B cell (primary cell): Measurements from ENCODE around the gene ZNF211. TPM values are rescaled to one million over a fixed set of nuclear protein-coding genes. Genes with fewer than 3 reads are reported as not detected.

ENCODE experiments used
- ATAC-seq: fragments of 200-7000 bp; cut with Tn5 transposase; one replicate; pipeline ENCODE4 v1.10.0; 2021; ENCODE audit warnings: low read depth, mild to moderate bottlenecking, moderate number of reproducible peaks, moderate library complexity
- CTCF ChIA-PET: fragments of 350-600 bp; sonication (Branson Sonifier 250); formaldehyde crosslinking; loops from one replicate; lab custom pipeline; 2021; ENCODE audit warnings: antibody characterized with exemption, inconsistent platforms; lab: Charles Lee
- POLR2A ChIA-PET: fragments of 350-600 bp; sonication (Branson Sonifier 250); formaldehyde crosslinking; loops from one replicate; lab custom pipeline; 2021; ENCODE audit warnings: antibody characterized with exemption; lab: Charles Lee
- DNase-seq: peaks from one replicate; pipeline ENCODE4 v3.0.0; 2013
- H2AFZ ChIP-seq: 2 replicates; pipeline ENCODE4 v1.6.1; 2012; ENCODE audit warnings: mild to moderate bottlenecking, low read depth, low read length; ENCODE audit not compliant: insufficient read depth, poor library complexity, severe bottlenecking
- H3K27ac ChIP-seq, 2 donors: 1 replicate in 1 of 2; 2 replicates in 1 of 2; pipeline ENCODE4 v1.5.1; 2012 to 2013; ENCODE audit warnings: low read length in 2 of 2, mild to moderate bottlenecking in 2 of 2, moderate library complexity in 1 of 2
- H3K27me3 ChIP-seq, 4 experiments: fragments of 200-600 bp in 1 of 4; sonication (generic) in 1 of 4; replicated peaks in 1 of 4; 1 replicate in 2 of 4; 2 replicates in 2 of 4; pipeline versions ENCODE4 v1.6.1 to v1.7.0; 2013 to 2016; ENCODE audit warnings: low read length in 3 of 4, mild to moderate bottlenecking in 2 of 4, mixed read lengths in 1 of 4, moderate library complexity in 1 of 4; ENCODE audit not compliant: insufficient read depth in 4 of 4, control insufficient read depth in 3 of 4; ENCODE audit errors: control extremely low read depth in 1 of 4
- H3K36me3 ChIP-seq, 2 experiments: replicated peaks in 1 of 2; 1 replicate in 1 of 2; 2 replicates in 1 of 2; pipeline versions ENCODE4 v1.6.1 to v1.7.1; 2013; ENCODE audit warnings: low read length in 1 of 2; ENCODE audit not compliant: insufficient read depth in 2 of 2, control insufficient read depth in 1 of 2; ENCODE audit errors: control extremely low read depth in 1 of 2, extremely low read depth in 1 of 2
- H3K4me1 ChIP-seq, 2 donors: fragments of 200-600 bp in 1 of 2; sonication (generic) in 1 of 2; 1 replicate in 1 of 2; 2 replicates in 1 of 2; pipeline versions ENCODE4 v1.5.1 to v1.6.1; 2013 to 2017; ENCODE audit warnings: low read length in 2 of 2; ENCODE audit not compliant: control insufficient read depth in 2 of 2, insufficient read depth in 2 of 2
- H3K4me2 ChIP-seq: replicated peaks from 2 replicates; pipeline ENCODE3; 2012; ENCODE audit warnings: mild to moderate bottlenecking, low read depth, low read length; ENCODE audit not compliant: poor library complexity, severe bottlenecking
- H3K4me3 ChIP-seq, 5 experiments: fragments of 200-600 bp in 1 of 5; sonication (generic) in 1 of 5; 1 replicate in 3 of 5; 2 replicates in 2 of 5; pipeline versions ENCODE4 v1.5.1 to v1.7.0; 2011 to 2016; ENCODE audit warnings: low read length in 4 of 5, mild to moderate bottlenecking in 4 of 5, low read depth in 2 of 5, control low read depth in 1 of 5, moderate library complexity in 1 of 5; ENCODE audit not compliant: insufficient read depth in 1 of 5; ENCODE audit errors: control extremely low read depth in 1 of 5, extremely low read depth in 1 of 5
- H3K79me2 ChIP-seq: fragments of 200-600 bp; sonication (generic); one replicate; pipeline ENCODE4 v1.6.0; 2016; ENCODE audit warnings: low read length; ENCODE audit not compliant: control insufficient read depth, insufficient read depth
- H3K9ac ChIP-seq: fragments of 200-600 bp; sonication (generic); 2 replicates; pipeline ENCODE4 v1.6.1; 2017; ENCODE audit warnings: mild to moderate bottlenecking, low read length, moderate library complexity
- H3K9me3 ChIP-seq, 3 donors: one replicate each; pipeline versions ENCODE4 v1.6.1 to v1.7.1; 2013; ENCODE audit warnings: low read length in 2 of 3; ENCODE audit not compliant: control insufficient read depth in 2 of 3, insufficient read depth in 1 of 3; ENCODE audit errors: control extremely low read depth in 1 of 3
- H4K20me1 ChIP-seq: 2 replicates; pipeline ENCODE4 v1.6.0; 2012; ENCODE audit warnings: mild to moderate bottlenecking, low read length; ENCODE audit not compliant: insufficient read depth, control insufficient read depth, poor library complexity, severe bottlenecking
- H3K27ac Mint-ChIP-seq: one replicate; pipeline ENCODE4 v1.8.0; 2021; ENCODE audit warnings: mixed read lengths
- H3K27me3 Mint-ChIP-seq: one replicate; pipeline ENCODE4 v1.8.0; 2021; ENCODE audit warnings: mixed read lengths
- H3K4me1 Mint-ChIP-seq: one replicate; pipeline ENCODE4 v1.8.0; 2021; ENCODE audit warnings: mixed read lengths
- H3K4me3 Mint-ChIP-seq: one replicate; pipeline ENCODE4 v1.8.0; 2021; ENCODE audit warnings: mixed read lengths
- H3K9me3 Mint-ChIP-seq: one replicate; pipeline ENCODE4 v1.8.0; 2022; ENCODE audit warnings: mixed read lengths; ENCODE audit not compliant: insufficient read depth
- EZH2 ChIP-seq: IDR thresholded peaks from 2 replicates; pipeline ENCODE4 v1.6.1; 2012; ENCODE audit warnings: borderline replicate concordance, low read depth, mild to moderate bottlenecking, moderate library complexity, low read length; ENCODE audit not compliant: insufficient read depth, poor library complexity, severe bottlenecking
- WGBS: methylation state at CpG from one replicate; pipeline ENCODE4 v1.1.5; 2013; ENCODE audit warnings: missing lambda C conversion rate; ENCODE audit not compliant: insufficient coverage; 5-methylcytosine and 5-hydroxymethylcytosine counted together
- intact Hi-C: fragments of 100-400 bp; cut with micrococcal nuclease; formaldehyde crosslinking; loops from one replicate; pipeline ENCODE4 v1.10.0; 2022
- polyA plus RNA-seq: library from polyadenylated mRNA; depleted of rRNA; stranded (reverse); fragments of >200 nt; gene quantifications from 2 replicates; pipeline ENCODE4 v1.2.3, GENCODE V29; 2012
- total RNA-seq, 2 donors: library from RNA; stranded (reverse); fragments of 120-200 nt in 1 of 2; gene quantifications; 1 replicate in 1 of 2; 2 replicates in 1 of 2; pipeline versions ENCODE4 v1.2.3 to v1.2.4, GENCODE V29; 2013 to 2022
- TF ChIP-seq, protein P1 (sequence below): fragments of 200-600 bp; IDR thresholded peaks from one replicate; pipeline ENCODE4 v1.8.0; 2022; ENCODE audit warnings: antibody characterized with exemption, mild to moderate bottlenecking

The ZNF211 gene
- total and polyA plus RNA-seq, 2 donors (not counting 1 experiment from before 2014, with no cell fraction given): 24.4 to 53.5 TPM

DNA sequence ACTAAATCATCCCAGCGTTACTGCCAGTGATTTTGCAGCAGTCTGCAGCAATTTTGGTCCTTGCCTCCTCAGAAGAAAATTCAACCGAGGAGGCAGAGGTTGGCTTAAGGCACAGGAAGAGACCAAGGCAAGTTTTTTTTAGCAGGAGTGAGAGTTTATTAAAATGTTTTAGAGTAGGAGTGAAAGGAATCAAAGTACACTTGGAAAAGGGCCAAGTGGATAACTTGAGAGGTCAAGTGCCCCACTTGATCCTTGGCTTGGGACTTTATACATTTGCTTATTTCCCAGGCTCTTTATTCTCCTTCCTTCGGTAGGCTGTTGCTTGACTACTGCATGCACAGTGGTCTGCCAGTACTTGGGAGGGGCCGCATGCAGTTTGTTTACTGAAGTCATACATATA is 21.9 kb upstream of the ZNF211 start:
- Histone ChIP-seq H3K4me1 (peaks cover 14 to 21% of the 10 kb centered on the region in 2 donors), H3K36me3 (peaks cover 6 to 19% of the 10 kb centered on the region in 2 experiments), H3K4me3 (no peak overlapping the region), H3K9me3 (peaks cover 2 to 25% (median 21%) of the 10 kb centered on the region in 3 donors), H3K27ac (no peak overlapping the region), H3K79me2 (peaks cover 30% of the 10 kb centered on the region), H3K4me2 (no peak overlapping the region), H2AFZ (no peak overlapping the region), H3K27me3 (no peaks in the 10 kb centered on the region), H3K9ac (no peak overlapping the region), H4K20me1 (no peaks in the 10 kb centered on the region)
- 80% methylated on average over 1 of the region's 4 CpGs for WGBS
- H3K9me3 Mint-ChIP-seq: peaks cover 9% of the 10 kb centered on the region
- no peaks in the 10 kb centered on the region for H3K27me3 Mint-ChIP-seq
- ChIA-PET CTCF (no interaction called here), POLR2A (no interaction called here)
- H3K4me3 Mint-ChIP-seq: no peak overlapping the region
- TF ChIP-seq, protein P1, sequence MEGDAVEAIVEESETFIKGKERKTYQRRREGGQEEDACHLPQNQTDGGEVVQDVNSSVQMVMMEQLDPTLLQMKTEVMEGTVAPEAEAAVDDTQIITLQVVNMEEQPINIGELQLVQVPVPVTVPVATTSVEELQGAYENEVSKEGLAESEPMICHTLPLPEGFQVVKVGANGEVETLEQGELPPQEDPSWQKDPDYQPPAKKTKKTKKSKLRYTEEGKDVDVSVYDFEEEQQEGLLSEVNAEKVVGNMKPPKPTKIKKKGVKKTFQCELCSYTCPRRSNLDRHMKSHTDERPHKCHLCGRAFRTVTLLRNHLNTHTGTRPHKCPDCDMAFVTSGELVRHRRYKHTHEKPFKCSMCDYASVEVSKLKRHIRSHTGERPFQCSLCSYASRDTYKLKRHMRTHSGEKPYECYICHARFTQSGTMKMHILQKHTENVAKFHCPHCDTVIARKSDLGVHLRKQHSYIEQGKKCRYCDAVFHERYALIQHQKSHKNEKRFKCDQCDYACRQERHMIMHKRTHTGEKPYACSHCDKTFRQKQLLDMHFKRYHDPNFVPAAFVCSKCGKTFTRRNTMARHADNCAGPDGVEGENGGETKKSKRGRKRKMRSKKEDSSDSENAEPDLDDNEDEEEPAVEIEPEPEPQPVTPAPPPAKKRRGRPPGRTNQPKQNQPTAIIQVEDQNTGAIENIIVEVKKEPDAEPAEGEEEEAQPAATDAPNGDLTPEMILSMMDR: no peak
- TF ChIP-seq EZH2: no peak
- no peak for DNase-seq
- no peak overlapping the region for H3K27ac Mint-ChIP-seq
- H3K4me1 Mint-ChIP-seq: peaks cover 21% of the 10 kb centered on the region
- intact Hi-C loops: no loop called here
- no peak for ATAC-seq

DNA sequence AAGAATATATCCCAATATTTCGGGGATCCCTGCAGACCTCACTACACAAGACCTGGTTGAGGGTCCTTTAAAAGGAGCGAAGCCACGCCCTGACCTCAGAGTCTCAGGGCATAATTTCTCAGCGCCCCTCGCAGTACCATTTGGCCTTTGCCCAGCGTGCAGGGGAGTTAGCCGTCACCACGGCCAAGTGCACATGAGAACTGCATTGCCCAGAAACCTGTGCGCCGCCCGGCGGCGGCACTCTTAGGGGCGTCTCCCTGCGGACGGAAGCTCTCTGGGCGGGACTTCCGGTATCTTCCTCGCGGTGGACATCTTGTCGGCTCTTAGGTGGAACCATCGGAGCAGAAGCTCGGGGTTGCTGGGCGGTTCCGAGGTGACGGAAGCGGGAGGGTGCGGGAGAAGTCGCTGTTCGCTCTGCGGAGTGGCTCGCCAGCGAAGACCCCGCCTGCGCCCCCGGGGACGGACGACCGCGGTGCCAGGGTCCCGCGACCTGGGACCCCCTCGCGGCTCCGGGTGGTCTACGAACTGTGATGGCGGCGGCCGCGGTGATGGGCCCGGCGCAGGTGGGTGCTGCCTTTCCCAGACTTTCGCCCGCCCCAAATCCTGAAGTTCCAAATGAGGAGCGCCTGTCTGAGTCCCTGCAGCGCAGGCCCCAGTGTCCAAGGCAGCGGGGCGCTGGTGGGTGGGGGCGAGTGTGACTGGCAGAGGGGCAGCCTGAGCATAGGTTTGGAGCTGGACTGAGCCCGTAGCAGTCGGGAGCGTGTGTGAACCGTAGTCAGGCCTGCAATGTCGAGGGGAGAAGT is 18.8 kb upstream of the ZNF211 start, which contains the start of gene ZNF134:
ZNF134 (plus strand) TSS at position 302 of the 803 bp plus-strand sequence. CDS start 5,227 bp downstream, outside the sequence.
- Mint-ChIP-seq H3K4me1 (peaks cover 40% of the 10 kb centered on the region), H3K4me3 (peak within 1 kb of the TSS; percentile 93), H3K27ac (peak within 1 kb of the TSS; percentile 90), H3K27me3 (no peaks in the 10 kb centered on the region), H3K9me3 (peaks cover 26% of the 10 kb centered on the region)
- Histone ChIP-seq H3K27me3 (no peaks in the 10 kb centered on the region), H2AFZ (peak within 1 kb of the TSS; percentile 93), H3K36me3 (peaks cover 7 to 29% of the 10 kb centered on the region in 2 experiments), H4K20me1 (no peaks in the 10 kb centered on the region), H3K4me2 (peak within 1 kb of the TSS; percentile 89), H3K4me1 (peaks cover 14 to 21% of the 10 kb centered on the region in 2 donors), H3K9ac (peak within 1 kb of the TSS; percentile 94), H3K4me3 (peak within 1 kb of the TSS; percentile 45 to 97 (median 92)), H3K27ac (peak within 1 kb of the TSS; percentile 42 to 81), H3K9me3 (peaks cover 6 to 46% (median 43%) of the 10 kb centered on the region in 3 donors), H3K79me2 (peaks cover 60% of the 10 kb centered on the region)
- DNase-seq (peak; percentile 94), ATAC-seq (peak; percentile 99)
- CTCF ChIA-PET: interaction anchor here (0.7 to 1.0 kb wide), 2 partner anchors 14 to 67 kb away, joined by 3 read pairs; partner anchors contain the start of genes ZNF530 and ZNF551
- TF ChIP-seq EZH2: no peak
- TF ChIP-seq, protein P1: peak; percentile 34
- intact Hi-C loops: loop anchor here (1.0 kb wide), 8 partner anchors 15 to 179 kb away; partner anchors contain the start of genes ZIK1, ZNF211, ZNF419 and ZNF530
- POLR2A ChIA-PET: interaction anchor here (0.5 to 1.3 kb wide), 5 partner anchors 19 to 1018 kb away, joined by 3 to 6 read pairs (median 5); partner anchors contain the start of genes ZNF154, ZNF211 and ZNF416
- WGBS: 3% methylated on average over 64 of the region's 64 CpGs
